ENCODE results near the gene HLA-DPA1. TPM values are rescaled to one million over a fixed set of nuclear protein-coding genes. Genes with fewer than 3 reads are reported as not detected.

Gene HLA-DPA1
- total and polyA plus RNA-seq, 10 of the 15 experiments (the other 5 are each of a cell fraction or from before 2014, with no cell fraction given): 508 to 1,640 (median 829) TPM

DNA sequence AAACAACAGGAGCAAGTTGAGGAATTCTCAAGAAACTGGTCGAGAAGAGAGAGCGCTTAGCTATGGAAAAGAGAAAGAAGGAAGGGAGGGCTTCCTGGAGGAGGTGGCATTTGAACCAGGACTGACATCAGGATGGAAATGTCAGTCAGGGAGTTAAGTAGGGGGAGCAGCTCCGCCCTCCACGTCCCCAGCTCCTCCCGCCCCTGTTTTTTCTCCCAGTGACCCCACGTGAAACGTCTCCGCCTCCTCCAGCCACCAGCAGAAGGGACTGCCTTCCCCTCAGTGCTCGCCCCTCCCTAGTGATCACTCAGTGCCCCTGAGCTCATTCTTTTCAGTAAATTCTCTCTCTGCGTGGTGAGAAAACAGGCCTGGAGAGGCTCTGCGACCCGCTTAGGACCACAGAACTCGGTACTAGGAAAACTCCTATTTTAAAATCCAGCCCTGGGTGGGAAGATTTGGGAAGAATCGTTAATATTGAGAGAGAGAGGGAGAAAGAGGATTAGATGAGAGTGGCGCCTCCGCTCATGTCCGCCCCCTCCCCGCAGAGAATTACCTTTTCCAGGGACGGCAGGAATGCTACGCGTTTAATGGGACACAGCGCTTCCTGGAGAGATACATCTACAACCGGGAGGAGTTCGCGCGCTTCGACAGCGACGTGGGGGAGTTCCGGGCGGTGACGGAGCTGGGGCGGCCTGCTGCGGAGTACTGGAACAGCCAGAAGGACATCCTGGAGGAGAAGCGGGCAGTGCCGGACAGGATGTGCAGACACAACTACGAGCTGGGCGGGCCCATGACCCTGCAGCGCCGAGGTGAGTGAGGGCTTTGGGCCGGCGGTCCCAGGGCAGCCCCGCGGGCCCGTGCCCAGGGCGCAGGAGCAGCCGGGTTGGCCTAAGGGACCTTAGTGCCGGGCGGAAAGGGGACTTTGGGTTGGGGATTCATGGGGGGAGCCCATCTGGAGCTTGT, 7.0 kb upstream of the HLA-DPA1 start (continued):
- TF ChIP-seq BMI1 (IDR thresholded peaks at IDR 0.05; ENCODE audit: borderline replicate concordance) (no peak), NFYA (IDR thresholded peaks at IDR 0.05; ENCODE audit: borderline replicate concordance, low read depth, low read length) (no peak), CBX3 (IDR thresholded peaks at IDR 0.05; ENCODE audit: borderline replicate concordance, low read depth) (no peak), POLR2AphosphoS2 (IDR thresholded peaks at IDR 0.05; ENCODE audit: low read depth, low read length) (peak; percentile 61; the same call in 1 of the 2 replicates), FOXM1 (IDR thresholded peaks at IDR 0.05; ENCODE audit: low read depth, low read length) (peak; percentile 34; the same call in 1 of the 2 replicates), CREB1 (IDR thresholded peaks at IDR 0.05; ENCODE audit: low read depth) (peak; percentile 18; the same call in 1 of the 2 replicates), CBFB (IDR thresholded peaks at IDR 0.05; ENCODE audit: low read depth) (no peak), ZNF217 (IDR thresholded peaks at IDR 0.05) (no peak), POLR2A (IDR thresholded peaks at IDR 0.05; ENCODE audit: low read depth, low read length) (peak; percentile 84), IKZF2 (IDR thresholded peaks at IDR 0.05) (no peak), RB1 (IDR thresholded peaks at IDR 0.05; ENCODE audit: borderline replicate concordance) (no peak), CREM (IDR thresholded peaks at IDR 0.05; ENCODE audit: low read depth) (0 out of 2 replicates have a peak, but pooled peaks have one; percentile 5), BHLHE40 (IDR thresholded peaks at IDR 0.05; ENCODE audit: borderline replicate concordance in 1 of 2, low read depth in 2 of 2, low read length in 1 of 2) (no peak), KAT2A (conservative IDR thresholded peaks at IDR 0.05; ENCODE audit: control insufficient read depth, low read depth, low read length) (no peak), SREBF2 (IDR thresholded peaks at IDR 0.05; ENCODE audit: low read length) (no peak), POU2F2 (IDR thresholded peaks at IDR 0.05; ENCODE audit: borderline replicate concordance, low read depth, low read length) (no peak; the same call in 2 of the 3 replicates)
- TF ChIP-seq, protein P1, sequence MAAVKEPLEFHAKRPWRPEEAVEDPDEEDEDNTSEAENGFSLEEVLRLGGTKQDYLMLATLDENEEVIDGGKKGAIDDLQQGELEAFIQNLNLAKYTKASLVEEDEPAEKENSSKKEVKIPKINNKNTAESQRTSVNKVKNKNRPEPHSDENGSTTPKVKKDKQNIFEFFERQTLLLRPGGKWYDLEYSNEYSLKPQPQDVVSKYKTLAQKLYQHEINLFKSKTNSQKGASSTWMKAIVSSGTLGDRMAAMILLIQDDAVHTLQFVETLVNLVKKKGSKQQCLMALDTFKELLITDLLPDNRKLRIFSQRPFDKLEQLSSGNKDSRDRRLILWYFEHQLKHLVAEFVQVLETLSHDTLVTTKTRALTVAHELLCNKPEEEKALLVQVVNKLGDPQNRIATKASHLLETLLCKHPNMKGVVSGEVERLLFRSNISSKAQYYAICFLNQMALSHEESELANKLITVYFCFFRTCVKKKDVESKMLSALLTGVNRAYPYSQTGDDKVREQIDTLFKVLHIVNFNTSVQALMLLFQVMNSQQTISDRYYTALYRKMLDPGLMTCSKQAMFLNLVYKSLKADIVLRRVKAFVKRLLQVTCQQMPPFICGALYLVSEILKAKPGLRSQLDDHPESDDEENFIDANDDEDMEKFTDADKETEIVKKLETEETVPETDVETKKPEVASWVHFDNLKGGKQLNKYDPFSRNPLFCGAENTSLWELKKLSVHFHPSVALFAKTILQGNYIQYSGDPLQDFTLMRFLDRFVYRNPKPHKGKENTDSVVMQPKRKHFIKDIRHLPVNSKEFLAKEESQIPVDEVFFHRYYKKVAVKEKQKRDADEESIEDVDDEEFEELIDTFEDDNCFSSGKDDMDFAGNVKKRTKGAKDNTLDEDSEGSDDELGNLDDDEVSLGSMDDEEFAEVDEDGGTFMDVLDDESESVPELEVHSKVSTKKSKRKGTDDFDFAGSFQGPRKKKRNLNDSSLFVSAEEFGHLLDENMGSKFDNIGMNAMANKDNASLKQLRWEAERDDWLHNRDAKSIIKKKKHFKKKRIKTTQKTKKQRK (IDR thresholded peaks at IDR 0.05; ENCODE audit: low read depth, low read length): no peak
- TF ChIP-seq, protein P2, sequence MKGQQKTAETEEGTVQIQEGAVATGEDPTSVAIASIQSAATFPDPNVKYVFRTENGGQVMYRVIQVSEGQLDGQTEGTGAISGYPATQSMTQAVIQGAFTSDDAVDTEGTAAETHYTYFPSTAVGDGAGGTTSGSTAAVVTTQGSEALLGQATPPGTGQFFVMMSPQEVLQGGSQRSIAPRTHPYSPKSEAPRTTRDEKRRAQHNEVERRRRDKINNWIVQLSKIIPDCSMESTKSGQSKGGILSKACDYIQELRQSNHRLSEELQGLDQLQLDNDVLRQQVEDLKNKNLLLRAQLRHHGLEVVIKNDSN (IDR thresholded peaks at IDR 0.05; ENCODE audit: borderline replicate concordance, extremely low read length, insufficient read depth, low read depth, low read length): no peak
- TF ChIP-seq, protein P3, sequence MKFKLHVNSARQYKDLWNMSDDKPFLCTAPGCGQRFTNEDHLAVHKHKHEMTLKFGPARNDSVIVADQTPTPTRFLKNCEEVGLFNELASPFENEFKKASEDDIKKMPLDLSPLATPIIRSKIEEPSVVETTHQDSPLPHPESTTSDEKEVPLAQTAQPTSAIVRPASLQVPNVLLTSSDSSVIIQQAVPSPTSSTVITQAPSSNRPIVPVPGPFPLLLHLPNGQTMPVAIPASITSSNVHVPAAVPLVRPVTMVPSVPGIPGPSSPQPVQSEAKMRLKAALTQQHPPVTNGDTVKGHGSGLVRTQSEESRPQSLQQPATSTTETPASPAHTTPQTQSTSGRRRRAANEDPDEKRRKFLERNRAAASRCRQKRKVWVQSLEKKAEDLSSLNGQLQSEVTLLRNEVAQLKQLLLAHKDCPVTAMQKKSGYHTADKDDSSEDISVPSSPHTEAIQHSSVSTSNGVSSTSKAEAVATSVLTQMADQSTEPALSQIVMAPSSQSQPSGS (IDR thresholded peaks at IDR 0.05; ENCODE audit: low read length): 0 out of 2 replicates have a peak, but pooled peaks have one; percentile 29
- TF ChIP-seq, protein P4, sequence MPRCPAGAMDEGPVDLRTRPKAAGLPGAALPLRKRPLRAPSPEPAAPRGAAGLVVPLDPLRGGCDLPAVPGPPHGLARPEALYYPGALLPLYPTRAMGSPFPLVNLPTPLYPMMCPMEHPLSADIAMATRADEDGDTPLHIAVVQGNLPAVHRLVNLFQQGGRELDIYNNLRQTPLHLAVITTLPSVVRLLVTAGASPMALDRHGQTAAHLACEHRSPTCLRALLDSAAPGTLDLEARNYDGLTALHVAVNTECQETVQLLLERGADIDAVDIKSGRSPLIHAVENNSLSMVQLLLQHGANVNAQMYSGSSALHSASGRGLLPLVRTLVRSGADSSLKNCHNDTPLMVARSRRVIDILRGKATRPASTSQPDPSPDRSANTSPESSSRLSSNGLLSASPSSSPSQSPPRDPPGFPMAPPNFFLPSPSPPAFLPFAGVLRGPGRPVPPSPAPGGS (IDR thresholded peaks at IDR 0.05; ENCODE audit: borderline replicate concordance, insufficient read depth, low read depth, low read length, poor library complexity, severe bottlenecking): peak; percentile 52
- TF ChIP-seq, protein P5, sequence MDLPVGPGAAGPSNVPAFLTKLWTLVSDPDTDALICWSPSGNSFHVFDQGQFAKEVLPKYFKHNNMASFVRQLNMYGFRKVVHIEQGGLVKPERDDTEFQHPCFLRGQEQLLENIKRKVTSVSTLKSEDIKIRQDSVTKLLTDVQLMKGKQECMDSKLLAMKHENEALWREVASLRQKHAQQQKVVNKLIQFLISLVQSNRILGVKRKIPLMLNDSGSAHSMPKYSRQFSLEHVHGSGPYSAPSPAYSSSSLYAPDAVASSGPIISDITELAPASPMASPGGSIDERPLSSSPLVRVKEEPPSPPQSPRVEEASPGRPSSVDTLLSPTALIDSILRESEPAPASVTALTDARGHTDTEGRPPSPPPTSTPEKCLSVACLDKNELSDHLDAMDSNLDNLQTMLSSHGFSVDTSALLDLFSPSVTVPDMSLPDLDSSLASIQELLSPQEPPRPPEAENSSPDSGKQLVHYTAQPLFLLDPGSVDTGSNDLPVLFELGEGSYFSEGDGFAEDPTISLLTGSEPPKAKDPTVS (IDR thresholded peaks at IDR 0.05; ENCODE audit: low read depth, low read length): no peak

All from GM12878 (cell line).